K562 (cell line): ENCODE measurements around the gene ACTR1B. TPM values are rescaled to one million over a fixed set of nuclear protein-coding genes. Genes with fewer than 3 reads are reported as not detected.
A peak's percentile ranks its signal among the peaks of the same experiment; 100 is the strongest.

ENCODE experiments used
- ATAC-seq: fragments of 200-7000 bp; cut with Tn5 transposase; 3 replicates; pipeline ENCODE4 v1.9.1; 2020; ENCODE audit warnings: moderate library complexity
- BruUV-seq: library from RNA; stranded (reverse); fragments of 400-500 nt; replicated peaks from 2 replicates; lab custom pipeline; 2021; lab: Mats Ljungman, UMichigan
- CTCF ChIA-PET: fragments of 300-600 bp; formaldehyde crosslinking; extraction: SDS; loops from one replicate; lab custom pipeline; 2021; ENCODE audit warnings: low intra/inter-chr PET ratio; lab: Yijun Ruan, JAX
- POLR2A ChIA-PET: fragments of 300-600, 350-650 bp; sonication (Branson Sonifier 250); formaldehyde crosslinking; extraction: SDS; loops from one replicate; lab custom pipeline; 2021; ENCODE audit warnings: antibody characterized with exemption, inconsistent platforms; lab: Yijun Ruan, JAX
- DNase-seq, 4 experiments: peaks; one replicate each; pipeline versions ENCODE4 v3.0.0 to v3.0.0-alpha.2; 2011 to 2018; ENCODE audit warnings: low spot score in 3 of 4, mixed read lengths in 3 of 4; ENCODE audit errors: extremely low read depth in 1 of 4
- FAIRE-seq: peaks from 2 replicates; lab custom pipeline; 2011; peaks lifted over from hg19 to GRCh38; lab: Jason Lieb, UNC
- H2AFZ ChIP-seq: 2 replicates; pipeline ENCODE4 v1.6.0; 2011; ENCODE audit warnings: low read depth, low read length, control low read depth, inconsistent platforms
- H3K27ac ChIP-seq: fragments of 200-600 bp; 3 replicates; pipeline ENCODE4 v1.8.0; 2011; ENCODE audit warnings: low read depth, mild to moderate bottlenecking, control low read depth, inconsistent platforms, low read length, moderate library complexity, mixed read lengths; ENCODE audit errors: extremely low read depth
- H3K27me3 ChIP-seq, 2 experiments: fragments of 300-600 bp in 1 of 2; 2 replicates in 1 of 2; 3 replicates in 1 of 2; pipeline versions ENCODE4 v1.6.0 to v1.8.0; 2011; ENCODE audit warnings: inconsistent platforms in 2 of 2, low read length in 2 of 2, mild to moderate bottlenecking in 1 of 2, mixed read lengths in 1 of 2, moderate library complexity in 1 of 2; ENCODE audit not compliant: control insufficient read depth in 2 of 2, insufficient read depth in 2 of 2
- H3K36me3 ChIP-seq: fragments of 300-600 bp; 3 replicates; pipeline ENCODE4 v1.8.0; 2011; ENCODE audit warnings: mild to moderate bottlenecking, low read length, inconsistent platforms; ENCODE audit not compliant: control insufficient read depth, insufficient read depth
- H3K4me1 ChIP-seq, 2 experiments: fragments of 200-600 bp in 1 of 2; replicated peaks in 1 of 2; 2 replicates in 1 of 2; 3 replicates in 1 of 2; pipeline versions ENCODE4 v1.5.1 to v1.8.0; 2011; ENCODE audit warnings: inconsistent platforms in 2 of 2, low read length in 2 of 2, mild to moderate bottlenecking in 1 of 2, mixed read lengths in 1 of 2, moderate library complexity in 1 of 2; ENCODE audit not compliant: control insufficient read depth in 2 of 2, insufficient read depth in 2 of 2
- H3K4me2 ChIP-seq: 2 replicates; pipeline ENCODE4 v1.6.1; 2011; ENCODE audit warnings: low read length, control low read depth, inconsistent platforms, mixed read lengths; ENCODE audit not compliant: insufficient read depth
- H3K4me3 ChIP-seq: fragments of 200-600 bp; sonication (generic), shearing (Covaris generic); 2 replicates; pipeline ENCODE4 v1.5.1; 2016; ENCODE audit warnings: control low read depth, inconsistent platforms
- H3K79me2 ChIP-seq: fragments of 200-600 bp; 3 replicates; pipeline ENCODE4 v1.8.0; 2011; ENCODE audit warnings: low read length, inconsistent platforms; ENCODE audit not compliant: control insufficient read depth, insufficient read depth
- H3K9ac ChIP-seq, 2 experiments: 2 replicates each; pipeline versions ENCODE4 v1.6.0 to v1.6.1; 2011; ENCODE audit warnings: low read depth in 2 of 2, low read length in 2 of 2, control low read depth in 1 of 2, inconsistent platforms in 1 of 2, mild to moderate bottlenecking in 1 of 2, mixed read lengths in 1 of 2; ENCODE audit not compliant: insufficient read depth in 1 of 2
- H3K9me1 ChIP-seq: one replicate; pipeline ENCODE4 v1.6.0; 2011; ENCODE audit warnings: inconsistent platforms, mild to moderate bottlenecking, low read length, moderate library complexity; ENCODE audit not compliant: control insufficient read depth, insufficient read depth
- H3K9me3 ChIP-seq: replicated peaks from 2 replicates; pipeline ENCODE4 v1.5.1; 2011; ENCODE audit warnings: low read depth, low read length, inconsistent platforms; ENCODE audit not compliant: control insufficient read depth, insufficient read depth
- H4K20me1 ChIP-seq: replicated peaks from 2 replicates; pipeline ENCODE4 v1.6.1; 2011; ENCODE audit warnings: low read length, inconsistent platforms, mixed read lengths; ENCODE audit not compliant: control insufficient read depth, insufficient read depth
- ARID3A ChIP-seq: IDR thresholded peaks from 2 replicates; pipeline ENCODE4 v1.6.1; 2012; ENCODE audit warnings: low read depth, low read length, improper control_type of control experiment, borderline replicate concordance
- BHLHE40 ChIP-seq: IDR thresholded peaks from 2 replicates; pipeline ENCODE4 v1.6.1; 2011; ENCODE audit warnings: low read length, improper control_type of control experiment
- EGR1 ChIP-seq: fragments of 450-650 bp; conservative IDR thresholded peaks from 2 replicates; pipeline ENCODE4 v1.6.1; 2017; ENCODE audit warnings: mild to moderate bottlenecking
- IRF9 ChIP-seq: fragments of 450-650 bp; IDR thresholded peaks from 2 replicates; pipeline ENCODE4 v1.6.1; 2016; ENCODE audit warnings: missing biosample characterization, missing genetic modification characterization
- MYNN ChIP-seq, 2 experiments: sonication (generic); formaldehyde crosslinking in 1 of 2; IDR thresholded peaks; 2 replicates each; pipeline versions ENCODE4 v1.5.0 to v1.6.1; 2016 to 2020; ENCODE audit warnings: antibody characterized with exemption in 1 of 2, missing genetic modification reagents in 1 of 2
- NFE2 ChIP-seq: IDR thresholded peaks from 2 replicates; pipeline ENCODE4 v1.6.1; 2014; ENCODE audit warnings: antibody characterized with exemption, low read depth
- POLR2G ChIP-seq: fragments of 200-400 bp; formaldehyde crosslinking; IDR thresholded peaks from 2 replicates; pipeline ENCODE4 v1.6.1; 2017; ENCODE audit warnings: low read depth, mild to moderate bottlenecking, antibody characterized with exemption, low read length, moderate library complexity
- RBFOX2 ChIP-seq: fragments of 200-400 bp; formaldehyde crosslinking; IDR thresholded peaks from 2 replicates; pipeline ENCODE4 v1.6.1; 2017; ENCODE audit warnings: low read depth, mild to moderate bottlenecking, low read length, moderate library complexity
- WGBS: fragments of 100-300 bp; shearing (Covaris generic); methylation state at CpG from one replicate; pipeline ENCODE4 v1.1.6; 2016; ENCODE audit warnings: low coverage, mixed read lengths; ENCODE audit not compliant: insufficient coverage; ENCODE audit errors: missing lambda C conversion rate; 5-methylcytosine and 5-hydroxymethylcytosine counted together
- in situ Hi-C: fragments of 300-500 bp; cut with MboI; formaldehyde crosslinking; loops from 4 replicates; pipeline ENCODE4 v1.15.0; 2018; ENCODE audit warnings: inconsistent platforms, mixed read lengths
- intact Hi-C: fragments of 100-400 bp; cut with micrococcal nuclease; formaldehyde crosslinking; loops from 2 replicates; pipeline ENCODE4 v1.14.2; 2022
- polyA plus RNA-seq, 8 experiments: library from polyadenylated mRNA; depleted of rRNA in 4 of 8; stranded (reverse) in 5 of 8; unstranded in 3 of 8; fragments of >200 nt; fragmentation: Nextera tagmentation in 2 of 8; fragmentation: Illumina TruSeq in 1 of 8; extraction: Ambion mirVana in 2 of 8; extraction: Trizol in 1 of 8; gene quantifications; 2 replicates each; pipeline versions ENCODE4 v1.2.1 to v1.2.3, GENCODE V29; 2011 to 2014; ENCODE audit warnings: inconsistent platforms in 1 of 8, missing spikeins in 1 of 8
- total RNA-seq, 7 experiments: library from RNA; depleted of rRNA in 6 of 7; stranded (reverse); fragments of >200 nt in 6 of 7; fragmentation: Illumina TruSeq in 2 of 7; extraction: Trizol in 2 of 7; gene quantifications; 2 replicates each; pipeline versions ENCODE4 v1.2.1 to v1.2.3, GENCODE V29; 2011 to 2021; ENCODE audit warnings: low replicate concordance in 1 of 7

ACTR1B gene
- total and polyA plus RNA-seq, 9 of the 15 experiments (the other 6 are each of a cell fraction or from before 2014, with no cell fraction given), result 0.49 to 42.3 (median 22.5) TPM

DNA sequence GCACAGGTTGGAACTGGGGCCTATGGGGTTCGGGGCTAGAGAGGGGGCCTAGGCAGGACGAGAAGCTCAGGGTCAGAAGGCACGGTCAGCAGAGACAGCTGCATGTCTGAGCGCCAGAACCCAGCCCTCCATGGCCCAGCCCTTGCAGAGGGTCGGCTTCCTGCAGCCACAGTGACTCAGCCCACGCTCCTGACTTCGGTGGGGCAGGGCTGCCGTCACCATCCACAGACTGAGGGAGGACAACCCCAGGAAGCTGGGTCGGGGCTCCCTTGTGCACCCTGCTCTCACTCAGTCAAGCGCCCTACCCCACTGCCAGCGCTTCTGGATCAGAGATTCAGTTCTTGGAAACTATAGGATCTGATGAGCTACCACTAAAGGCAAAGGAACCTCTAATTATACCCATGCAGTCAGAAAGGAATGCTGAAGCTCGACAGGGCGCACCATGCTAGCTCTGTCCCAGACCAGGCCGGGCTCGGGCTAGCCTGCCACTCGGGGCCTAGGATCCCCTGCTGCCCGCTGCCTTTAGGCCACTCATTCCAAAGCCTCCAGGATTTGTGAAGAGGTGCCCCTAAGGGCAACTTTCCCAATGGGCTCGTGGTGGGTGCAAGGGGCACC lies 3.0 kb downstream of the ACTR1B start:
- FAIRE-seq (no peak), ATAC-seq (no peak), DNase-seq (peak in 3 of 4 experiments; percentile 18 to 38 (median 25))
- Histone ChIP-seq H3K27me3 (no peaks in the 10 kb centered on the region), H4K20me1 (no peaks in the 10 kb centered on the region; the same call in 1 of the 2 replicates), H3K9me3 (no peaks in the 10 kb centered on the region), H3K9ac (peak overlapping the region in 1 of 2 experiments; percentile 77; a peak in 2 of 4 replicates), H3K9me1 (peaks cover 5% of the 10 kb centered on the region), H3K4me2 (0 out of 2 replicates have a peak overlapping the region, but pooled peaks have one; percentile 1), H2AFZ (no peak overlapping the region), H3K79me2 (peaks cover 45% of the 10 kb centered on the region), H3K36me3 (peaks cover 61% of the 10 kb centered on the region; the same call in 2 of the 3 replicates), H3K27ac (no peak overlapping the region), H3K4me3 (no peak overlapping the region), H3K4me1 (peaks cover 21 to 65% of the 10 kb centered on the region in 2 experiments; a peak in 4 of 5 replicates)
- ChIA-PET CTCF (interaction anchor here (0.6 kb wide), 1 partner anchor 69 kb away, joined by 4 read pairs; no protein-coding TSS in a partner anchor), POLR2A (interaction anchor here (1.2 to 2.7 kb wide), 3 partner anchors 10 to 14 kb away, joined by 4 to 19 read pairs (median 18); partner anchors contain the start of gene COX5B)
- WGBS, result 71% methylated on average over 12 of the region's 18 CpGs
- intact Hi-C loops, result no loop called here
- in situ Hi-C loops, result no loop called here
- BruUV-seq, result no TSS peak
- TF ChIP-seq IRF9 (tag) (no peak), BHLHE40 (no peak), ARID3A (no peak), MYNN (IDR thresholded peaks at IDR 0.05) (no peak), MYNN (CRISPR knock-in tag; IDR thresholded peaks at IDR 0.05) (no peak), EGR1 (peak; percentile 49; the same call in 1 of the 2 replicates), NFE2 (peak; percentile 55; the same call in 1 of the 2 replicates), RBFOX2 (0 out of 2 replicates have a peak, but pooled peaks have one; percentile 5), POLR2G (0 out of 2 replicates have a peak, but pooled peaks have one; percentile 14)
